Parathyroid adenoma (tissue), 2 donors: Measurements from ENCODE around the gene MAMDC2.

Experiments used
- H2AFZ ChIP-seq: fragments of 300-600 bp; sonication (generic); one replicate; pipeline ENCODE4 v1.7.0; 2017; ENCODE audit warnings: antibody characterized with exemption, mild to moderate bottlenecking
- H3K27ac ChIP-seq: fragments of 300-600 bp; sonication (generic); one replicate; pipeline ENCODE4 v1.7.0; 2017
- H3K27me3 ChIP-seq: fragments of 300-600 bp; sonication (generic); one replicate; pipeline ENCODE4 v1.7.0; 2017; ENCODE audit warnings: low read length; ENCODE audit not compliant: control insufficient read depth, insufficient read depth
- H3K36me3 ChIP-seq: fragments of 300-600 bp; sonication (generic); one replicate; pipeline ENCODE4 v1.7.0; 2017; ENCODE audit warnings: low read length; ENCODE audit not compliant: control insufficient read depth, insufficient read depth
- H3K4me1 ChIP-seq: fragments of 300-600 bp; sonication (generic); one replicate; pipeline ENCODE4 v1.7.0; 2017; ENCODE audit warnings: control low read depth
- H3K4me2 ChIP-seq: fragments of 300-600 bp; sonication (generic); one replicate; pipeline ENCODE4 v1.7.0; 2017; ENCODE audit warnings: low read length
- H3K4me3 ChIP-seq: fragments of 300-600 bp; sonication (generic); one replicate; pipeline ENCODE4 v1.7.0; 2017; ENCODE audit warnings: low read depth, low read length
- H3K79me2 ChIP-seq: fragments of 300-600 bp; sonication (generic); one replicate; pipeline ENCODE4 v1.7.0; 2017; ENCODE audit warnings: control low read depth
- H3K9ac ChIP-seq: fragments of 300-600 bp; sonication (generic); one replicate; pipeline ENCODE4 v1.7.0; 2017; ENCODE audit warnings: mild to moderate bottlenecking
- H3K9me3 ChIP-seq: fragments of 300-600 bp; sonication (generic); one replicate; pipeline ENCODE4 v1.7.0; 2017; ENCODE audit warnings: low read length; ENCODE audit not compliant: control insufficient read depth
- TF ChIP-seq, protein P1 (sequence below): fragments of 300-600 bp; sonication (generic); IDR thresholded peaks from one replicate; pipeline ENCODE4 v1.7.0; 2017; ENCODE audit warnings: antibody characterized with exemption, mild to moderate bottlenecking
- donor health status: primary hyperparathyroidism.

The MAMDC2 gene

DNA sequence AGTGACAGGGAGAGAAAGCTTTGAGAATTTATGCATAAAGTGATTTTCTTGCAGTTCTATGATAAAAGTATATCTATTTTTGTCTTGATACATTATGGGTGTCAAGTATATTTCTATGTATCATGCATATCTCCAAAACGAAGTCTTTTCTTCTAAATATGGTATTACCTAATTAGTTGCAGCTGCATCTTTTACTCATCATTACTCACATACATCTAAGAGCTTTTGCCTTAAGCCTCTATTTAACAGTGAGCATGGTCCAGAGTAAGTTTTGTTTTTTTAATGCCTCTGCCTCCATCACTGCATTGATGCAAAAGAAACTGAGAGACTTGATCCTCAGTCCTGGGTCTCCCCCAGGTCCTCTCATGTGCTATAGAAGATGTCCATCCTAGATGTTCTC lies 175.1 kb downstream of the MAMDC2 start:
- H3K79me2 ChIP-seq: no peaks in the 10 kb centered on the region
- H3K27me3 ChIP-seq: no peaks in the 10 kb centered on the region
- no peak overlapping the region for H3K4me2 ChIP-seq
- H3K27ac ChIP-seq: no peak overlapping the region
- H3K4me1 ChIP-seq: no peaks in the 10 kb centered on the region
- no peak overlapping the region for H3K4me3 ChIP-seq
- H3K9ac ChIP-seq: no peak overlapping the region
- no peaks in the 10 kb centered on the region for H3K36me3 ChIP-seq
- TF ChIP-seq, protein P1, sequence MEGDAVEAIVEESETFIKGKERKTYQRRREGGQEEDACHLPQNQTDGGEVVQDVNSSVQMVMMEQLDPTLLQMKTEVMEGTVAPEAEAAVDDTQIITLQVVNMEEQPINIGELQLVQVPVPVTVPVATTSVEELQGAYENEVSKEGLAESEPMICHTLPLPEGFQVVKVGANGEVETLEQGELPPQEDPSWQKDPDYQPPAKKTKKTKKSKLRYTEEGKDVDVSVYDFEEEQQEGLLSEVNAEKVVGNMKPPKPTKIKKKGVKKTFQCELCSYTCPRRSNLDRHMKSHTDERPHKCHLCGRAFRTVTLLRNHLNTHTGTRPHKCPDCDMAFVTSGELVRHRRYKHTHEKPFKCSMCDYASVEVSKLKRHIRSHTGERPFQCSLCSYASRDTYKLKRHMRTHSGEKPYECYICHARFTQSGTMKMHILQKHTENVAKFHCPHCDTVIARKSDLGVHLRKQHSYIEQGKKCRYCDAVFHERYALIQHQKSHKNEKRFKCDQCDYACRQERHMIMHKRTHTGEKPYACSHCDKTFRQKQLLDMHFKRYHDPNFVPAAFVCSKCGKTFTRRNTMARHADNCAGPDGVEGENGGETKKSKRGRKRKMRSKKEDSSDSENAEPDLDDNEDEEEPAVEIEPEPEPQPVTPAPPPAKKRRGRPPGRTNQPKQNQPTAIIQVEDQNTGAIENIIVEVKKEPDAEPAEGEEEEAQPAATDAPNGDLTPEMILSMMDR: no peak
- H2AFZ ChIP-seq: no peak overlapping the region
- no peaks in the 10 kb centered on the region for H3K9me3 ChIP-seq

DNA sequence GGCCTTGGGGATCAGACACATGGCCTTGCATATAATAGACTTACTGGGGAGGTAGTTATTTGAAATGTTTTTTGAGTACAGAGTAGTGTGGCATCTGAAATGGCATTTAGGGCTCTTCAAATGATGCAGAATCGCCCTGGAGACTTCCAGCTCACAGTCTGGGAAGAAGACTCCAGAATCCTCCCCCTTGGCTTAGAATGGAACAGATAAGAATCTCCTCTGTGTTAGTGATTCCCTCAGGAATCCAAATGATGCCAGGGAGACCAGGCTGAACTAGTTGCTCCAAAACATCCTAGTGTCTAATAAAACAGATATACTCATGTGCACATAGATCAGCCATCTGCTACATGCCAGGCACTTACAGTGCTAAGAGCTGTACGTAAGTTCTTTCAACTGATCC lies 176.6 kb downstream of the MAMDC2 start:
- Histone ChIP-seq H3K9me3 (no peaks in the 10 kb centered on the region), H3K36me3 (no peaks in the 10 kb centered on the region), H3K4me1 (no peaks in the 10 kb centered on the region), H3K27ac (no peak overlapping the region), H3K27me3 (no peaks in the 10 kb centered on the region), H3K4me2 (no peak overlapping the region), H3K79me2 (no peaks in the 10 kb centered on the region), H3K9ac (no peak overlapping the region), H3K4me3 (no peak overlapping the region), H2AFZ (no peak overlapping the region)
- TF ChIP-seq, protein P1: no peak

DNA sequence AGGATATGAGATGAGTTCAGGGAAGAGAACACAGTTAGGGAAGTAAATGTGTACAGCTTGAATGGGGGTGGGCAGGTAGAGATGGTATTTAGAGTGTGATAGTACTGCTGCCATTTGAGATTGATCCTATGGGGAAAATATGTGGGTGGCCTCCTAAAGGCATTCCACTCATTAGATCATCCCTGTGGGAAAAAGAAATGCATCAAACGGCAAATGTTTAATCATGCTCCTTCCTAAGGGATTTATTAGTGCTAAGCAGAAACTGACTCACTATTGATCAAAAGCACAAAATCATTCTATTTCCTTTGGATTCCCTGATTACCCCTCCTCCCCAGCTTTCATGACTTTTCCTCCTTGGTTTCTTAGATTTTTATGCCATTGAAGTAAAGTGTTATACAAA lies 178.7 kb downstream of the MAMDC2 start:
- H3K27ac ChIP-seq: no peak overlapping the region
- H3K79me2 ChIP-seq: no peaks in the 10 kb centered on the region

DNA sequence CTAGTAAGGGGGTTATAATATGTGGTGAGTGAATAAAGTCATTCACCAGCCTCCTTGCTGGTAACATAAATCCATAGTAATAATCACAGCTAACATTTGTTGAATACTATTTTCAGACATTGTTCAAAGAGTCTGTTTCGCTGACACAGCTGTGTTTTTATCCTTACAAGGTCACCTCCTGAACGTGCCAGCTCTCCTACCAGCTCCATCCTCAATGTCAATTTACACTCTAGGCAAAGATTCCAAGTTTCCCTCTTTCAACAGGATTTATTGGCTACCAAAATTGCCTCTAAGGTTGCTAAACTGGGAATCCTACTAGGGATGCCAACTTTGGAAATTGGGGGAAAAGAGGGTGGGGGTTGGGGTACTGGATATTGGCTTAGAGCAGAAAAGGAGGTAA lies 184.5 kb downstream of the MAMDC2 start:
- no peak overlapping the region for H3K9ac ChIP-seq
- no peaks in the 10 kb centered on the region for H3K9me3 ChIP-seq
- H3K4me1 ChIP-seq: no peaks in the 10 kb centered on the region
- H3K27ac ChIP-seq: no peak overlapping the region
- no peak overlapping the region for H2AFZ ChIP-seq
- no peaks in the 10 kb centered on the region for H3K27me3 ChIP-seq
- no peak overlapping the region for H3K4me3 ChIP-seq
- no peaks in the 10 kb centered on the region for H3K36me3 ChIP-seq
- H3K4me2 ChIP-seq: no peak overlapping the region
- TF ChIP-seq, protein P1: no peak
- no peaks in the 10 kb centered on the region for H3K79me2 ChIP-seq

More for the DNA sequence above, 178.7 kb downstream of the MAMDC2 start:
- Histone ChIP-seq H3K36me3 (no peaks in the 10 kb centered on the region), H3K4me3 (no peak overlapping the region), H3K9ac (no peak overlapping the region), H3K27me3 (no peaks in the 10 kb centered on the region), H3K9me3 (no peaks in the 10 kb centered on the region), H2AFZ (no peak overlapping the region), H3K4me2 (no peak overlapping the region), H3K4me1 (no peaks in the 10 kb centered on the region)
- TF ChIP-seq, protein P1: no peak

DNA sequence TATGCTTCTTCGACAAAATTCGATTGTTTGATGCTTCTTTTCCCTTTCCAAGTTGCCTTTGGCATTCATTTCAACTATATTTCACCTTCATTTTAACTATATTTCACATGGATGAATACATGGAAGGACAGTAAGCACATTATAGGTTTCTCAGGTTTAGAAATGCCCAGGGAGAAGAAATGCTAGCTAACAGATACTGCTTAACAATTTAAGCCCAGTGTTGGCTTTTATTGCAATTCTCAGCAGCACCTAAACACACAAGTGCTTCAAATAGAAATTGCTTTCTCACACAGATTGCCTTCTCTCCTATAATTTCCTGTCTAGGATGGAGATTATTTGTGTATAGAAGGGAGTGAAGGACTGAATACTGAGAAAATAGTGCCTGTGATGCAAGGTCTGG lies 185.0 kb downstream of the MAMDC2 start:
- Histone ChIP-seq H3K36me3 (no peaks in the 10 kb centered on the region), H3K9me3 (no peaks in the 10 kb centered on the region), H3K79me2 (no peaks in the 10 kb centered on the region), H3K4me3 (no peak overlapping the region), H2AFZ (no peak overlapping the region), H3K9ac (no peak overlapping the region), H3K4me2 (no peak overlapping the region), H3K27me3 (no peaks in the 10 kb centered on the region), H3K4me1 (no peaks in the 10 kb centered on the region), H3K27ac (no peak overlapping the region)
- TF ChIP-seq, protein P1: no peak
